ENCODE measurements around the gene EMP2. TPM values are rescaled to one million over a fixed set of nuclear protein-coding genes. Genes with fewer than 3 reads are reported as not detected.
"Not testable (repeated sequence)": the region's sequence is repeated elsewhere in the genome, so short reads cannot be mapped to it uniquely, and the experiment has no call there.

Gene EMP2
- total RNA-seq, 6 experiments from 2014 or later = 38.5 to 95.6 (median 58.4) TPM

DNA sequence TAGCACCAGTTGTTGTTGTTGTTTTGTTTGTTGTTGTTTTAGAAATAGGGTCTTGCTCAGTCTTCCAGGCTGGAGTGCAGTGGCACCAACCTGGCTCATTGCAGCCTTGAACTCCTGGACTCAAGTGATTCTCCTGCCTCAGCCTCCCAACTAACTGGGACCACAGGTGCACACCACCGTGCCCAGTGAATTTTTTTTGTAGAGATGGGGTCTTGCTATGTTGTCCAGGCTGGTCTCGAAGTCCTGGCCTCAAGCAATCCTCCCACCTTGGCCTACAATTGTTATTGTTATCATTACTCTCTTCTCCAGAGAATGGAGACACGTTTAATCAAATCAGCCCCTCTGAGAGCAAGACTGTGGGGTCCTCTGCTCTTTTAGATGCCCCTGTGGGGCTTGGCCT, 42.7 kb upstream of the EMP2 start:
- H3K27ac ChIP-seq = no peak overlapping the region
- WGBS (ENCODE audit: insufficient coverage, low coverage, low lambda C conversion rate, missing lambda C conversion rate) = 57% methylated on average over 1 of the region's 3 CpGs
- no peak for ATAC-seq

DNA sequence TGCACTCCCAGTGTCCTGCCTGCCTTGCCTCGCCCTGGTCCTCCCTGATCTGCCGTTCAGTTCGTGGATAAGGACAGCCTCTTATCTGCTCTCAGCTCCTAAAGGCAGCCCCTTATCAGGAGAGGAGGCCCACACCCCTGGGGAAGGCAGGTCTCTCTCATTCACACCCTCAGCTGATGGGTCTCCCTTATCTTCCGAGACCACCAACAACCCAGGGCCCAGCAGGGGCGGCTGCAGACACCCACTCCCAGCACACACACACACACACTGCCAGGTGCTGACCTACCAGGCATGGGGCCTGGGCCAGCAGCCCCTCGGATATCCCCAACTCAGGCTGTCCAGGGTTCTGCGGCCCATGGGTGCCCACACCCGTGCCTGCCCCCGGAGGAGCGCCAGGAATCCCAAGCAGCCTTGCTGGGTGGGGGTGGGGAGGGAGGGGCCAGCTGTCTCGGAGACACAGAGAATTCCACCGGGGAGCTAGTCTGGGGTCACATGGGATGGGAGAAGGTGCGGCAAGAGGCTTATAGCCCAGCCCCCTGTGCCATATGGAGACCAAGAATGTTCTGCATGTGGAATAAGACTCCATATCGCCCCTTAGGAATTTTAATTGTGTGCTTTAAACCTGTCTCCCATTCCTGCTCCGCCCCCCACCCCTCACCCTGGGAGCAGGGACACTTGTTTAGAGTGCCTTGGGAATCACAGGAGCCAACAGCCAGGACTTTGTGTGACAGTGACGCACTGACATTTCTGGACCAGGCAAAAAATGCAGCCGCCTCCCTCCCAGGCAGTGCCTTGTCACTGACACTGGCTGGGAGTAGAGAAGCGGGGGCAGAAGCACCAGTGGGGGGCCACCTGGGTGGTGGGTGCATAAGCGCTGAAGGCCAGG, 41.9 kb upstream of the EMP2 start:
- no peak for ATAC-seq
- no peak for DNase-seq
- Histone ChIP-seq H3K4me1 (peaks cover 0 to 3% (median 0%) of the 10 kb centered on the region in 4 donors), H3K4me3 (no peak overlapping the region), H3K36me3 (no peaks in the 10 kb centered on the region), H3K27me3 (no peaks in the 10 kb centered on the region), H3K27ac (no peak overlapping the region), H3K9me3 (no peaks in the 10 kb centered on the region)
- WGBS (ENCODE audit: insufficient coverage, low coverage, low lambda C conversion rate, missing lambda C conversion rate) = 83% methylated on average over 10 of the region's 19 CpGs
- TF ChIP-seq POLR2A (IDR thresholded peaks at IDR 0.05) = no peak
- TF ChIP-seq, protein P1, sequence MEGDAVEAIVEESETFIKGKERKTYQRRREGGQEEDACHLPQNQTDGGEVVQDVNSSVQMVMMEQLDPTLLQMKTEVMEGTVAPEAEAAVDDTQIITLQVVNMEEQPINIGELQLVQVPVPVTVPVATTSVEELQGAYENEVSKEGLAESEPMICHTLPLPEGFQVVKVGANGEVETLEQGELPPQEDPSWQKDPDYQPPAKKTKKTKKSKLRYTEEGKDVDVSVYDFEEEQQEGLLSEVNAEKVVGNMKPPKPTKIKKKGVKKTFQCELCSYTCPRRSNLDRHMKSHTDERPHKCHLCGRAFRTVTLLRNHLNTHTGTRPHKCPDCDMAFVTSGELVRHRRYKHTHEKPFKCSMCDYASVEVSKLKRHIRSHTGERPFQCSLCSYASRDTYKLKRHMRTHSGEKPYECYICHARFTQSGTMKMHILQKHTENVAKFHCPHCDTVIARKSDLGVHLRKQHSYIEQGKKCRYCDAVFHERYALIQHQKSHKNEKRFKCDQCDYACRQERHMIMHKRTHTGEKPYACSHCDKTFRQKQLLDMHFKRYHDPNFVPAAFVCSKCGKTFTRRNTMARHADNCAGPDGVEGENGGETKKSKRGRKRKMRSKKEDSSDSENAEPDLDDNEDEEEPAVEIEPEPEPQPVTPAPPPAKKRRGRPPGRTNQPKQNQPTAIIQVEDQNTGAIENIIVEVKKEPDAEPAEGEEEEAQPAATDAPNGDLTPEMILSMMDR (IDR thresholded peaks at IDR 0.05) = no peak
- intact Hi-C loops (cut with DNase I) = no loop called here

More for the DNA sequence above, 42.7 kb upstream of the EMP2 start:
- H3K36me3 ChIP-seq = no peaks in the 10 kb centered on the region
- no peaks in the 10 kb centered on the region for H3K9me3 ChIP-seq
- no peaks in the 10 kb centered on the region for H3K27me3 ChIP-seq
- H3K4me3 ChIP-seq = no peak overlapping the region
- intact Hi-C loops (cut with DNase I) = no loop called here
- DNase-seq = no peak
- TF ChIP-seq POLR2A (IDR thresholded peaks at IDR 0.05) = no peak
- TF ChIP-seq, protein P1 (IDR thresholded peaks at IDR 0.05) = no peak
- no peaks in the 10 kb centered on the region for H3K4me1 ChIP-seq

DNA sequence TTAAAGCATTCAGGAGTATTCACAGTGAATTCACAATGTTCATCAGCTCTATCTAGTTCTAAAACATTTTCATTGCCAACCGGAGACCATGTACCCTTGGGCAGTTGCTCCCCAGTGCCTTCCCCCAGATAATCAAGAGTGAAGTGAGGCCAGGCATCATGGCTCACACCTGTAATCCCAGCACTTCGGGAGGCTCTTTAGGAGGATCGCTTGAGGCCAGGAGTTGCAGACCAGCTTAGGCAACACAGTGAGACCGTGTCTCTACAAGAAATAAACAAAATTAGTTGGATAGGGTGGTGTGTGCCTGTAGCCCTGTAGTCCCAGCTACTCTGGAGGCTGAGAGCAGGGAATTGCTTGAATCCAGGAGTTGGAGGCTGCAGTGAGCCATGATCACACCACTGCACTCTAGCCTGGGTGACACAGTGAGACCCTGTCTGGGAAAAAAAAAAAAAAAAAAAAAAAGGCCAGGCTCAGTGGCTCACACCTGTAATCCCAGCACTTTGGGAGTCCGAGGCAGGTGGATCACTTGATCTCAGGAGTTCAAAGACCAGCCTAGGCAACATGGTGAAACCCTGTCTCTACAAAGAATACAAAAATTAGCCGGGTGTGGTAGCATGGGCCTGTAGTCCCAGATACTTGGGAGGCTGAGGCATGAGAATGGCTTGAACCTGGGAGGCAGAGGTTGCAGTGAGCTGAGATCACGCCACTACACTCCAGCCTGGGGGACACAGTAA, 41.0 kb upstream of the EMP2 start:
- H3K9me3 ChIP-seq; H3K4me3 ChIP-seq; H3K4me1 ChIP-seq; H3K36me3 ChIP-seq; DNase-seq; H3K27ac ChIP-seq; intact Hi-C loops (cut with DNase I); ATAC-seq; H3K27me3 ChIP-seq: not testable (repeated sequence)
- 88% methylated on average over 7 of the region's 7 CpGs for WGBS (ENCODE audit: insufficient coverage, low coverage, low lambda C conversion rate, missing lambda C conversion rate)

GRCh38 chr16:10620120-10620519, 39.7 kb upstream of the EMP2 start:
- WGBS (ENCODE audit: insufficient coverage, low coverage, low lambda C conversion rate, missing lambda C conversion rate) = 78% methylated on average over 5 of the region's 6 CpGs
- no peak for TF ChIP-seq POLR2A (IDR thresholded peaks at IDR 0.05)
- TF ChIP-seq, protein P1 (IDR thresholded peaks at IDR 0.05) = no peak
- no peak for DNase-seq
- no peak overlapping the region for H3K27ac ChIP-seq
- H3K36me3 ChIP-seq = no peaks in the 10 kb centered on the region
- intact Hi-C loops (cut with DNase I) = no loop called here
- no peak for ATAC-seq
- H3K4me1 ChIP-seq = peaks cover 0 to 8% (median 0%) of the 10 kb centered on the region in 4 donors
- H3K27me3 ChIP-seq = no peaks in the 10 kb centered on the region
- H3K9me3 ChIP-seq = no peaks in the 10 kb centered on the region
- H3K4me3 ChIP-seq = no peak overlapping the region
